HL-60/S4 treated with phorbol 12-myristate 13-acetate at 8.2 ng/mL for 4 days and 3 days (cell line): ENCODE data around the gene PDGFC.

Experiments
- in situ Hi-C: fragments of 300-500 bp; cut with MboI; formaldehyde crosslinking; loops from 2 replicates; pipeline ENCODE4 v1.15.0; 2022; ENCODE audit warnings: low sequenced_read_pairs

The PDGFC gene

DNA sequence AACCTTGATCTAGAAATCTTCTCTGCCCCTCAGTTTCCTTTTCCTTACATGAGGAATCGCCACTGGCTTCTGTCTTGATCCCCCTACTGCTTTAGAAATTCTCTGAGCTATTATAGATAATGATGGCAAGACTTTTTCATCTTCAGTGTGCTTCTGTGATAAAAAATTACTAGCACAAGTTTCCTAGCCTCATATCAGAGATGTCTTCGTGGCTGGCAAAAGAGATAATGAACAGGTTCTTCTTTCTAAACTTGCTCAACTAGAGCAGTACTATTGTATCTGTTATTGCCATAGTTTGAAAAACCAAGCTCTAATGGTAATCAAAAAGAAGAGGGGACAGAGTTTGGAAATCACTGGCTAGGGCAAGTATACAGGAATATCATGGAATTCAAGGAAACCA lies 4.1 kb upstream of the PDGFC start:
- in situ Hi-C loops, result no loop called here

DNA sequence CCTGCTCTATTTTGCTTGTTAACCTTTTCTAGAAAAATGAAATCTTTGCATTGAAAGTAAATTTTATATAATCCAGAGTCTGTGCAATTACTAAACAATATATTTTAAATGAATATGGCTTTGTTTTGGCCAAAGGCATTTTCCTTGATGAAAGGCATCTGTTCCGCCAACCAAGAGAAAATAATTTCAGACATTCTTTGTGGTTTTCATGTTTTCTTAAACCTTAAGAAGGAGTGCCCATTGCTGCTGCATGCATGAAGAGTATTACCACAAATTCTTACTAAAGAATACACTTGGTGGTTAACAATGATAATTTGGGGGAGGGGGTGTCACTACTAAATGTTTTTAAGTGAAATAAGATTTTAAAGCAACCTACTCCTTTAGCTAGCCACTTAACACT lies 2.7 kb upstream of the PDGFC start:
- in situ Hi-C loops, result no loop called here

- in situ Hi-C loops, result no loop called here
These were observed 898 bp upstream of the PDGFC start for GRCh38 chr4:156972379-156973015.

GRCh38 chr4:156971165-156971675 lies 379 bp downstream of the PDGFC start:
- in situ Hi-C loops, result no loop called here

DNA sequence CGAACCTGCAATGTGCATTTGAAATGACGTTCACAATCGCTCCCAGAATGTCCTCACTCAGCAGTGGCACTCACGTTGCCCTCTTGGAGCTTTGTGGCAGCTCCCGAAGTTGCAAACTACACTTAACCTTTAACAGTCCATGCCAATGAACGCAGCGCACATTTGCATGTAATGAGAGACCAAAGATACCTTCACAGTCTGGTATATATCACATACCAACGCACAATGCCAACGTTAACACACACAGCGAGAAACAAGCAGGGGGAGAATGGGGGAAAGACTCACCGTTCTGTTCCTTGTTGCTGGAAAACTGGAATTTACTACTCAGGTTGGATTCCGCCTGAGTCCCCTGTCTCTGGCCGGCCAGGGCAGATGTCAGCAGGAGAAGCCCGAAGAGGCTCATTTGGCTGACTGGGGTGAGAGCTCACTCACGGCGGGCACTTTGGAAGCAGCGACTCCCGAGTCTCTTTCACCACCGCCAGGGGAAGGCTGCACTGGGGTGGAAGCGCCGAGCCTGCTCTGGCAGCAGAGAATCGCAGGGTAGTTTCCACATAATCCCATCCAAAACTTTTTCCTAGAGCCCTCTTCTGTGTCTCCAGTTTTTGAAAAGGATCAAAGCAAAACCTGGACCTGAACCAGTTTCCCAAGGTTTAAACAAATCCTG lies 966 bp downstream of the PDGFC start:
- in situ Hi-C loops, result no loop called here

DNA sequence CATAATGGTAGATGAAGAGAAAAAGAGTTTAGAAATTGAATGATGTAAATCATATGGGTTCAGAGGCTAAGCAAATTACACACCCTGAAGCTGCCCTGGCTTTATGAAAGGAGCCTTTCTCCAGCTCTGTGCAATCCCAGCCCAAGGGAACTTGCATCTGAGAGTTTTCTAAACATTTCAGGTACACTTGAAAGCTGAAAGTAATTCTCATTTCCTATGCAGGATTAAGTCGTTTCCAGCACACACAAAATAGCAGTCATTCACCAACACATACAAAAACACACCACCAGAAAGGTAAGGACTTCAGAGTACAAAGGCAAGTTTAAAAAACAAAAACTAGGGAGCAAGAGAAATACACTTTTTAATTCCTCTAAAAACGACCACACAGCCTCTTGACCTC lies 1.7 kb downstream of the PDGFC start:
- in situ Hi-C loops, result no loop called here

DNA sequence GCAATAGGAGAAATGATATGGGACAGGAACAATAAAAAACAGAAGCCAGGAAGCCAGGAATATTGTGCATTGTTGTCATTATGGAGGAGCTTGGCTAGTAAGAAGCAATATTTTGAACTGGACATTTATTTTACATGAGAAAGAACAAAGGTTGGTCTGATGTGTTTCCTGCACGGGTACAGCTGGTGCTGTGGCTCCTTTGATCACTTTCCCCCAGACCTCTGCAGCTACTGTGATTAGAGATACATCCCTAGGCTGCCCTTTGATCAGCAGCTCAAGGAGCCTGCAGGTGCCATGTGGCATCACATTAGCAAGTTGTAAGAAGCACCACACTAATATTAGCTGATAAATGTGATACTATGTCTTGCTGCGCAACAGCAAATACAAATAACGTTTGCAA lies 2.5 kb downstream of the PDGFC start:
- in situ Hi-C loops, result no loop called here

DNA sequence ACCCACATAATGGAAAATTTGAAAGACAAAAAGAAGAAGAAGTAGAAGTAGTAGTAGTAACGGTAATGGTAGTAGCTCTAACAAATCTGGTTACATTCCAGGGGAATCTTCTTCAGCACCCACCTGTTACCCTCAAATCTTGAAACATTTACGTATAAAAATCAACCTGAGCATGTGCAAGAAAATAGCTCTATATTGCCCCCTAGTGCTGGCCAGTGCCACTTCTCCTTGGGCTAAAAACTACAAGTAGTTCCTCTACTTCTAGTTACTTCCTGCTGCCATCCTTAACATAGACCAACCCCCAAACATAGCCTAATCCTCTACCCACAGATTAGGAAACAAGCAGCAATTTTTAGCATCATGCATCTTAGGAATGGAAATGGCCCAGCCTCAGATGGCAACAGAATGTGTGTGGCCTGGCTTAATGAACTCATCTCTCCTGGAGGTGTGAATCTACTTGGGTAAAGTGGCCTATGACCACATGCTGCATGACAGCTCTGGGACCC lies 3.1 kb downstream of the PDGFC start:
- in situ Hi-C loops, result no loop called here

DNA sequence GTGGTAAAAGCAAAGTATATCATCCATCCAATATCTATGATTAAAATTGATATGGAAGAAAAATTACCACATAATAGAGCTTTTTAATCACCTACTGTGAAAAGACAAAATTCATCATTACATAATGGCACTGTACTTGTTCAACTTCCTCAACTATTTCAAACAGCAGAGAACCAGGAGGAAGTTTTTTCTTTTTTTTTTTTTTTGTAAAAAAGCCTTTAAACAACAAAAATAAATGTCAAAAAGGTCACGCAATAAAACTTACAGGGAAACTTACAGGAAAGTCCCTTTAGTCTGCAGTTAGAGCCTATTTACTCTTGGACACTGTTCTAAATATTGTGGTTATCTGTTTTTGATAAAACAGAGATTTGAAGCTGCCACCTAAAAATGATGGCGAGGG lies 4.8 kb downstream of the PDGFC start:
- in situ Hi-C loops, result no loop called here

GRCh38 chr4:156963419-156963818 lies 8.2 kb downstream of the PDGFC start:
- in situ Hi-C loops, result no loop called here

DNA sequence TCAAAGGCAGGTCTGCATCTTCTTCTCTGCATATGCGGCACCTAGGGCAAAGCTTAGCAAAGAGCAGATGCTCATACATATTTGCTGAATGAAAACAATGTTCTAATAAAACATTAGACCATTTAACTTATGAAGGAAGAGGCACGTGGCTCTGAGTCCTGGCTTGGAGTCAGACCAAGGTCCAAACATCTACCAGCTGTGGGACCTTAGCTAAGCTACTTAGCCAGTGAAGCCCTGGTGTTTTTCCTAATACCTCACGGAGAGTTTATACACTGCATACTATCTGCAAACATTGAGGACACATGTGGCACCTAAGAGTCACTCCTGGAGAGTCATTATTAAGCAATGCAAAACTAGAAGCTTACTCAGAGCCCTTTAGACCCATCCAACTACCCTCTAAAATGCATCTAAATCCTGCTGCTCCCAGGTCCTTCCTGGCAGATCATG lies 9.0 kb downstream of the PDGFC start:
- in situ Hi-C loops, result no loop called here

DNA sequence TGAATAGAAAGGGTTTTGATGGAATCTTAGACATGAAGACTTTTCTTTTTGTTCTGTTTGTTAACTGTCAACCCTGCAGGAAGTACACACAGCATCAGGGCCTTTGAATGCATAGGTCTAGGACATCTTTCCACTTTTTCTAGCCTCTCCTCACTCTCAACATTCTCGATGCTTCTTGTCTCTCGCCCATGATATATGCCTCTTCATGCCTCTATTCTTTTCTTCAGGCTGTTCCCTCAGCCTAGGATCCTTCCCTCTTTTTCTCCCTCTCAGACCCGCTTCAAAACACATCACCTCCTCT lies 9.6 kb downstream of the PDGFC start:
- in situ Hi-C loops, result no loop called here

GRCh38 chr4:156961196-156962057 lies 10.2 kb downstream of the PDGFC start:
- in situ Hi-C loops, result no loop called here

GRCh38 chr4:156959298-156959702 lies 12.3 kb downstream of the PDGFC start:
- in situ Hi-C loops, result no loop called here

GRCh38 chr4:156958276-156959074 lies 13.1 kb downstream of the PDGFC start:
- in situ Hi-C loops, result no loop called here

- in situ Hi-C loops, result no loop called here
These were observed 14.0 kb downstream of the PDGFC start for GRCh38 chr4:156957556-156957955.

DNA sequence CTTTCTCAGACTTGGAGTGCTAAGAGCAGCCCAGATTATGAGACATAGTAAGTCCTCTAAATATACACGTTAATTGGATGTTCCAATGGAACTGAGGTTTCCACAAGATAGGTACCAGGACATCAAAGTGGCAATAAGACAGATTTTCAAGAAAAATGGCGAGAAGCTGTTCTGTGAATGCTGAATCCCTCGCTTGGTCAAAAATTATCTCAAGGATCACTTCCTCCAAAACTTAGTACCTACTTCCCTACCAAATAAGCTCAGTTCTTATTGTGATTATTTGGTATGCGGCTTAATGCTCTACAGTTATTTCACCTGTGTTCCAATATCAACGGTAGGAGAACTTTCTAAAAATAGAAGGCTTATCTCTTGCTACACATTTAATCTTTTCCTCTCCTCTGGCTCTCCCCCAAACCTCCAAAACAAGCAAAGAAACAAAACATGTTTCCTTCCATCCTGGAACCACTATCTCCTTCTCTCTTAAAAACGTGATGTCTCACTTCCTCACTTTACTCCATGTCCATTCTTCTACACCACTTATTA lies 14.7 kb downstream of the PDGFC start:
- in situ Hi-C loops, result no loop called here

- in situ Hi-C loops, result no loop called here
These were observed 15.2 kb downstream of the PDGFC start for GRCh38 chr4:156956359-156956758.

- in situ Hi-C loops, result no loop called here
These were observed 17.0 kb downstream of the PDGFC start for GRCh38 chr4:156954587-156954986.

DNA sequence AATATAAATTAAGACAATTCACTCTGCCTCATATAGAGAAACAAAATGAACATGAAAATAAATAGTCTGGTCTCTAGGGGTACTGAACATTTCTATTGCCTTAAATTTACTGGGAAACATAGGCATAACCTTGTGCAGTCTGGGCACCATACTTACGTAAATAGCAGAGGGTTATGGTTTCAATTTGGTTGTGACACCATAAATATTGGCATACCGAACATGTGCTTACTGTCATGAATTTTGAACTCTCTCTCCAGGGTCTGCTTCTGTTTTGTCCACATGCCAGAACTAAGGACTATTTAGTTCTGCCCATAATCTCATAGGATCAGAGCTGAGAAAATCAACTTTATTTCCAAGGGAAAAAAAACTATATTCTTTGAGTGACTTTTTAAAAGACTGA lies 17.6 kb downstream of the PDGFC start:
- in situ Hi-C loops, result no loop called here

DNA sequence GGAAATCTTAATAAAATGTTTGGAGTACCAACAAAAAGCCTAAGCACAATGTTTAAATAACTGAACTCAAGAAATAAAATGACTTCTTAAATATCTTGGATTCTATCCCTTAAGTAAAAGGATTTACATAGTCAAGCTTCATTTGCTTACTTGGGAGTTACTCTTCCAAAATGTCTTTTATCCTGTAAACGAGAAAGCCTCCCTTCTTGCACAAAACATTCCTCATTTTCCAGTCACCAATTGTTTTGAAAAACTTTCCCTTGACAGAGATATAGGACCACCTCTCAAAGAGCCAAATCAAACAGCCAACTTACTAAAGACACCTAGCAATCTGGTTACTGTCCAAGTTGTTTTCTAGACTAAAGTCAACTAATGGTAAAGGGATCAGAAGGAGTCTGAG lies 18.6 kb downstream of the PDGFC start:
- in situ Hi-C loops, result no loop called here
